Kidney tubule cell (primary cell): ENCODE results near the gene RAD51AP1.

ENCODE experiments used
- DNase-seq: peaks from one replicate; pipeline ENCODE4 v3.0.0-alpha.2; 2018; ENCODE audit warnings: low spot score

The RAD51AP1 gene

GRCh38 chr12:4545195-4545594, 6.5 kb downstream of the RAD51AP1 start:
- DNase-seq = no peak

GRCh38 chr12:4552191-4552590, 13.5 kb downstream of the RAD51AP1 start:
- DNase-seq = no peak

- DNase-seq = no peak
Measured at GRCh38 chr12:4553943-4554342, 15.3 kb downstream of the RAD51AP1 start.

DNA sequence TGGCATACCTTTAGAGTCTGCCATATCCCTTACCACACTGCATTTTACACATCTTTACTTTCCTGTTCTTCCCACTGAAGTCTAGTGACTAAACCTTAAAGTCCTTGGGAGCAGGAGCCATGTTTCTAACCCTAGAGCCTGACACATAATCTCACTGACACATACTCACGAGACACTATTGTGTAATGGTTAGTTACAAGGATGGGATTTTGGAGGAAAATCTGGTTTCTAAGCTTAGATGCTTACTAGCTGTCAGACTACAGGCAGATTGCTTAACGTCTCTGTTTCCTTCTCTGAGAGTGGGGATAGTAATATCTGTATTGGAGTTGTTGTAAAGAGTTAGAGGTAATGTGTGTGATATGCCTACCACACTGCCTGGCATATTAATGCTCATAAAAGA, 17.1 kb downstream of the RAD51AP1 start:
- DNase-seq = peak; percentile 5

DNA sequence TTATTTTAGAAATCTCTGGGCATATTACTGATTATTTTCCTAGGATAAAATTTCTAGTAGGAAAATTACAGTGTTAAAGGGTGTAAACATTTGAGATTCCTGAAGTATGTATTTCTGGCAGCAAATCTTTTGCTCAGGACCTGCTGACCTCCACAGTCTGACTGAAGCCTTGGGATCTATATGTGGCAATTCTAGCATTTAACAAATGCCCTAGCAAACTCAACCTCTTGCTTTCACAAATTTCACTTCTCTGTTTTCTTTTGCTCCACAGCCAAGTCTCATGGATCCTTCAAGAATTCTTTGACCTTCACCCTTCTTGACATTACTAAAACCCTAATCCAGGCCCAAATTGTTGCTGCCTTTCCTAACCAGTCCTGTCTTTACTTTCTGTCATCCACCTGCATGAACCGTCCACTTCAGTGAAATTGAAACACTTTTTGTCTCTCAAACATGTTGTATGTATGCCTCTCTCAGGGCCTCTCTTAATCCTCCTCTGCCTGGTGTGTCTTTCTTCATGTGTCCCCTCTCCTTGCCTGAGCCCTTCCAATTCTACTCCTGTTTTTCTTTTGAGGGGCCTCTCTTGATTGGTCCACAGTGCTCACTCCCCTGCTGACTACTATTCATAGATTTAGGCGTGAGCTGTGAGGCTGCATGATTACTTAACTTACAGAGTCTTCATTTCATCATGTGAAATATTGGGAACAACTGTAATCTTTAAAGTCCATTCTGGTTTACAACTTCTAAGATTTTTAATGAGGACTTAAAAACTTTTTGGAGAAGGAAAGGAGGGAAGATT, 18.2 kb downstream of the RAD51AP1 start:
- DNase-seq = no peak

DNA sequence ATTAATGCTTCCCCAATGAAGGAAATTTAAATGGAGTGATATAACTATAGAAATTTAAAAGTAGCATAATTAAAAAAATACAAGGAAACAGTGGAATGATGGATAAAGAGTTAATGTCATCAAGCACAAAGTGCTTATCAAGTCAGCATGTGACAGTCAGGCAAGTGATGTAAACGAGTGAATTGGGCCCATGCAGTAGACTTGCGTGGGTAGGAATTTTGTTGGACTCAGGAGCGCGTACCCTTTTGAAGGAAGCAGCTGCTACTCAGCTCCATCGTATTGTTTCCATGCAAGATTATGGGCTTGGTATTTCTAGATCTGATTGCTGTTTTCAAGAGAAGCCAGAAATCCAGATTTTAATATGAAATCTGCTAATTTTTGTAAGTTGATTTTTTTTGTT, 18.9 kb downstream of the RAD51AP1 start:
- no peak for DNase-seq

- no peak for DNase-seq
Measured at GRCh38 chr12:4558171-4558570, 19.5 kb downstream of the RAD51AP1 start.

DNA sequence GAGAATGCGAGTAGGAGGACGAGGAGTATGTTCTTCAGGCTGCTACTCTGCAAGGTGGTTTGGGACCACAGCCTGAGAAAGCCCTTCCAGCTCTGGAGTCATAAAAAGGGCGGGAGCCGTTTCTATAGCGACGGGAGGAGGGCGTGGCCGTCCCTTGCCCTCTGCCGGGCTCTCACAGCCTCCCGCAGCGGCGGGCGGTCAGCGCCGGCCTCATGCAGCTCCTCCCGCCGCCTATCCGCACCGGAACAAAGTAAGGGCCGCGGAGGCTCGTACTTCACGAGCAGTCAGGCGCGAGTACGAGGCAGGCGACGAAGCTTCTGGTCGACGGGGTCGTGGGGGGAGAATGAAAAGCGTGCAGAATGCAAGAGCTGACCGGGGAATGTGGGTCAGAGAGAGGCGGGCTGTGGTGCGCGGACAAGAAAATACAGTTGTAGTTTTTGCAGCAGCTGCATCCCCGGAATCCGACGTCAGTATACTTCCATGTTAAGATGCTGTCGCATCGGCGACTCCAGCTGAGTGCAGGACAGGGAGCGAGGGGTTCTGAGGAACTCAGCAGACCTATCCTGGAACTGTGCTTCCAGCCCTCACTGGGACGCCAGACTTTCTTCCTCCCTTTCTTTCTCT, 23.5 kb downstream of the RAD51AP1 start, which contains the start of gene DYRK4:
Gene DYRK4, plus strand, starts transcription at position 175 of the 624 bp plus-strand sequence. Its CDS starts 38 bp downstream, at position 213.
- DNase-seq = peak; percentile 72

DNA sequence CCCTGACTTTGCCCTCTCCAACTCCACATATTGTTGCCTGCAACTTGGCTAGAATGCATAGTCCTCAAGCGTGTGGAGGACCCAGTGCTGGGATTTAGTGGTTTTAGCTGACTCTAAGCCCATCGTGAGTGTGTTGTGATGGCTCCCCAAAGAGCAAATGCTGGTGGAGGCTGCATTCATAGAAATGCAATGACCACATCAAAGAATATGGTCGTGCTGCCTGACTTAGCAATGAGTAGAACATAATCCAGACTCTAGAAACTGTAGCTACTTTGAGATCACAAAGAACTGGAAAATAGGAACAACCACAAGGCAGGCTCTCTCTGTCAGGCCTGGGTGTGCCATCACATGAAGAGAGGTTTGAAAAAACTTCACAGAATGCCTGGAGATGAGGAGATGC, 24.6 kb downstream of the RAD51AP1 start:
- no peak for DNase-seq

GRCh38 chr12:4564818-4565217, 26.1 kb downstream of the RAD51AP1 start:
- no peak for DNase-seq

GRCh38 chr12:4566474-4566873, 27.8 kb downstream of the RAD51AP1 start:
- DNase-seq = no peak

DNA sequence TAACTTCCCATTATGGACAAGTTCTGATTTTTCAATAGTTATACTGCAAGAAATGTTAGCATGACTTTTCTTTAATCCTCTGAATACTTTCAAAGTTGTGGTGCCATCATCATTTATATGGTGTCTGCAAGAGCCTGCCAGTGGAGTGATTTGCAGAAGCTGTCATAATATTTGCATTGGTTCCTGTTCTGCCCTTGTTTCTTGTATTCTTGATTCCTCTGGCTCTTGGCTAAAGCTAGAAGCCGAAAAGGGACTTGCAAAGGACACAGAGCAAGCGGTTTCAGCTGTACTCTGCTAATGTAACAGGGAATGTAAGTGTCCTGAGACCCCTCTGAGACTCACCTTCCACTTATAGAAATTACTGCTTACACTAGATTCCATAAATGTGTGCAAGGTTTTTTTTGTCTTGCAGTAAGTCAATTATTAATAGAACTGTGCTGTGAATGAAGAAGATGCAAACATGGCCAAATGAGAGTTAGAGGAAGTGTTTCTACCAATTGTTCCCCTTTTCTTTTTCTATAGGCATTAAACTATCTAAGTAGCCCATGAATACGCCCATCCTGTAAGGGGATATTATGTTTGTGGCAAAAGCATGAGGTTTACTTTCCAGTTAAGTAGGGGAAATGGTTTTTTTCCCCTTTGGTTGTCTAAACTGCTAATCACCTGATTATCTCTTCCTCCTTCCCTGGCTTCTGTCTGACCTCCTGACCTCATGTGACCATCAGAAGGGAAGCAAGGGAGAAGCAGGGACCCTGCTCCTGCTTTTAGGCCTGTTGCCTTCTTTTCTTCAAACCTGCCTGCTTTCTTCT, 28.6 kb downstream of the RAD51AP1 start:
- no peak for DNase-seq

GRCh38 chr12:4569261-4569660, 30.6 kb downstream of the RAD51AP1 start:
- no peak for DNase-seq

GRCh38 chr12:4572680-4573079, 34.0 kb downstream of the RAD51AP1 start:
- DNase-seq = no peak

- peak; percentile 51 for DNase-seq
Measured at GRCh38 chr12:4579305-4580102, 40.8 kb downstream of the RAD51AP1 start.

GRCh38 chr12:4580281-4580688, 41.6 kb downstream of the RAD51AP1 start:
- DNase-seq = no peak

DNA sequence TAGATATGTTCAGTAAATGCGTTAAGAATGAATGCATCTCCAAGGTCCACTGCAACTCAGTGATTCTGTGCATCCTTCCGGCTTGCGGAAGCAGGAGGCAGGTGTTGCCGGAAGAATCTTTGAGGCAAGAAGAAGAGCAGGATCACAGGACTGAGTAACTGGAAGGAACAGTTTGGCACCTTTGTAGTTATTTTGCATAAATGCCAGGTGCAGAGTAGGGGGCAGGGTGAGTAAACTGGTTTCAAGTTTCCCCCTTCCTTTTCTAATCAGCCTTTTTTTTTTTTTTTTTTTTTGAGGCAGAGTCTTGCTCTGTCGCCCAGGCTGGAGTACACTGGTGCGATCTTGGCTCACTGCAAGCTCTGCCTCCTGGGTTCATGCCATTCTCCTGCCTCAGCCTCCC, 45.6 kb downstream of the RAD51AP1 start:
- DNase-seq = no peak

GRCh38 chr12:4584896-4585295, 46.2 kb downstream of the RAD51AP1 start:
- DNase-seq = no peak

GRCh38 chr12:4586500-4586899, 47.8 kb downstream of the RAD51AP1 start:
- DNase-seq = no peak

DNA sequence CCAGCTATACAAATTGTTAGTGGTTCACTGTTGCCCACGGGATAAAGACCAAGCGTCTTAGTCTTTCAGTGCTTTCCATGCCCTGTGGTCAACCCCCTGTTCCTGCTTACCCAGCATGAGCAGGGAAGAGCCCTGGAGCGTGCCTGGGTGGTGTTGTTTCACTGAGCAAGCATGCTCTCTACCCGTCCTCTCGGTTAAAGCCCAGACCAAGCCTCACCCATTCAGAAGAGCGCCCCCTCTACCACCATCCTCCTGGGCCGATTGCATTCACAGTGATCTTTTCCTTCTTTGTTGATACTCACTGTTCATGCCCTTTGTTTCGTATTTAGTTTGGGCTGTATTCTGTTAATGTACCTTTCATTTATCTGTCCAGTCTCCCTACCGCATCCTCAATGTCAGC, 48.4 kb downstream of the RAD51AP1 start:
- no peak for DNase-seq

- DNase-seq = no peak
Measured at GRCh38 chr12:4588916-4589315, 50.2 kb downstream of the RAD51AP1 start.

DNA sequence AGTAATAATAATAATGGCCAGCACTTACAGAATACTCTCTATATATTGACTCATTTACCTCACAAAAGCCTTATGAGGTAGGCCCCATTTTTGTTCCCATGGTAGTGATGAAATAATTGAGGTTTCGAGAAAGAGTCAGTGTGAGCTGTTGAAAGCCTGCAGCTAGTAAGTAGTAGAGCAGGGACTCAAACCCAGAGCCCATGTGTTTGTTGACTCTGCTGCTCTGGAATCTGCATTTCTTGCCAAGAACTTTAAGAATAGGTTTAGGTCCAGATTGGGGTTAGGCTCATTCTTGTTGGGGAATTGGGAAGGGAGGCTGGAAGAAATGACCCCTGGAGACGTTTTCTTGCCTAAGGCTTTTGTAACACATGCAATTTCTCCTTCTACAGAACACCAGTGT, 51.3 kb downstream of the RAD51AP1 start:
- no peak for DNase-seq
